Psoas muscle (tissue), 8 donors: ENCODE results near the gene TBL1XR1. TPM values are rescaled to one million over a fixed set of nuclear protein-coding genes. Genes with fewer than 3 reads are reported as not detected.

Experiments
- ATAC-seq, 4 donors: fragments of 200-7000 bp; cut with Tn5 transposase; one replicate each; pipeline ENCODE4 v1.9.1; 2020; ENCODE audit warnings: moderate library complexity in 3 of 4, mild to moderate bottlenecking in 2 of 4
- DNase-seq, 2 donors: peaks; one replicate each; pipeline ENCODE4 v3.0.0-alpha.2; 2020
- H3K27ac ChIP-seq: fragments of 200-600 bp; one replicate; pipeline ENCODE4 v1.8.0; 2022
- H3K27me3 ChIP-seq, 3 donors: fragments of 200-600 bp in 1 of 3; one replicate each; pipeline versions ENCODE4 v1.6.1 to v1.8.0; 2013 to 2022; ENCODE audit warnings: low read length in 2 of 3, mild to moderate bottlenecking in 2 of 3, moderate library complexity in 1 of 3; ENCODE audit not compliant: insufficient read depth in 3 of 3
- H3K36me3 ChIP-seq, 2 donors: fragments of 200-600 bp in 1 of 2; one replicate each; pipeline versions ENCODE4 v1.6.1 to v1.8.0; 2013 to 2022; ENCODE audit warnings: low read depth in 1 of 2, mild to moderate bottlenecking in 1 of 2, moderate library complexity in 1 of 2; ENCODE audit not compliant: insufficient read depth in 1 of 2
- H3K4me1 ChIP-seq: fragments of 200-600 bp; one replicate; pipeline ENCODE4 v1.8.0; 2022
- H3K4me3 ChIP-seq: fragments of 200-600 bp; one replicate; pipeline ENCODE4 v1.8.0; 2022; ENCODE audit warnings: mild to moderate bottlenecking
- H3K9me3 ChIP-seq: fragments of 200-600 bp; one replicate; pipeline ENCODE4 v1.8.0; 2022
- WGBS, 3 donors: extraction: QIAGEN DNeasy Blood & Tissue Kit; methylation state at CpG; one replicate each; pipeline versions ENCODE4 v1.1.6 to v1.1.7; 2013; 5-methylcytosine and 5-hydroxymethylcytosine counted together
- intact Hi-C, 2 donors: fragments of 100-400 bp; cut with DNase I; formaldehyde crosslinking; loops; one replicate each; pipeline versions ENCODE4 v1.11.0 to v1.14.2; 2022
- long read RNA-seq, 2 donors: library from polyadenylated mRNA; unstranded; transcript quantifications; one replicate each; pipeline ENCODE4 v2.0.0, GENCODE V29; 2021
- polyA plus RNA-seq, 3 donors: library from polyadenylated mRNA; stranded (reverse); fragments of 200-250 nt; gene quantifications; one replicate each; pipeline ENCODE4 v1.2.3, GENCODE V29; 2013
- total RNA-seq, 4 donors: library from RNA; stranded (reverse); fragmentation: NEBNext Ultra II Directional in 2 of 4; extraction: Animal tissue kit (Norgen Biotek cat#: 25700) in 2 of 4; gene quantifications; one replicate each; pipeline versions ENCODE4 v1.2.1 to v1.2.4, GENCODE V29; 2021 to 2023
- TF ChIP-seq, protein P1 (sequence below): fragments of 200-600 bp; IDR thresholded peaks from one replicate; pipeline ENCODE4 v1.8.0; 2022; ENCODE audit warnings: antibody characterized with exemption
- donor health status: healthy with polysubstance abuse.
- donor health status: DM: no; HTN: no; CAD: no; lungs with moderate emphysema.
- donor health status: Bipolar disorder and iron deficiency.
- donor health status: healthy.
- donor health status: DM: yes; HTN: yes; CAD: no.
- donor health status: DM: no; HTN: no; CAD: no.
- donor health status: DM: no; HTN: no; CAD: no.
- donor health status: DM: yes; HTN: yes; CAD: no.

Gene TBL1XR1
- total RNA-seq = 10 to 100 TPM; 58.6 to 97.4 (median 69.4) TPM
- polyA plus RNA-seq = 10 to 100 TPM in 2 of 3 donors, 1 to 10 TPM in 1; 7.3 to 15.7 (median 11.5) TPM
- long read RNA-seq, donor 1, full-length matches to known transcripts = 11 of 29 reads
- long read RNA-seq, donor 1, partial matches to known transcripts = 3 of 29 reads
- long read RNA-seq, donor 1, other reads (novel, unspliced or antisense) = 15 of 29 reads
- long read RNA-seq, donor 2, full-length matches to known transcripts = 5 of 19 reads
- long read RNA-seq, donor 2, partial matches to known transcripts = 3 of 19 reads
- long read RNA-seq, donor 2, other reads (novel, unspliced or antisense) = 11 of 19 reads

GRCh38 chr3:177197041-177197726 lies at the start of gene TBL1XR1:
TBL1XR1 (minus strand) TSS chr3:177197482; CDS start chr3:177064977, 132,505 bp downstream.
- peak within 1 kb of the TSS; percentile 89 for H3K4me3 ChIP-seq
- TF ChIP-seq, protein P1, sequence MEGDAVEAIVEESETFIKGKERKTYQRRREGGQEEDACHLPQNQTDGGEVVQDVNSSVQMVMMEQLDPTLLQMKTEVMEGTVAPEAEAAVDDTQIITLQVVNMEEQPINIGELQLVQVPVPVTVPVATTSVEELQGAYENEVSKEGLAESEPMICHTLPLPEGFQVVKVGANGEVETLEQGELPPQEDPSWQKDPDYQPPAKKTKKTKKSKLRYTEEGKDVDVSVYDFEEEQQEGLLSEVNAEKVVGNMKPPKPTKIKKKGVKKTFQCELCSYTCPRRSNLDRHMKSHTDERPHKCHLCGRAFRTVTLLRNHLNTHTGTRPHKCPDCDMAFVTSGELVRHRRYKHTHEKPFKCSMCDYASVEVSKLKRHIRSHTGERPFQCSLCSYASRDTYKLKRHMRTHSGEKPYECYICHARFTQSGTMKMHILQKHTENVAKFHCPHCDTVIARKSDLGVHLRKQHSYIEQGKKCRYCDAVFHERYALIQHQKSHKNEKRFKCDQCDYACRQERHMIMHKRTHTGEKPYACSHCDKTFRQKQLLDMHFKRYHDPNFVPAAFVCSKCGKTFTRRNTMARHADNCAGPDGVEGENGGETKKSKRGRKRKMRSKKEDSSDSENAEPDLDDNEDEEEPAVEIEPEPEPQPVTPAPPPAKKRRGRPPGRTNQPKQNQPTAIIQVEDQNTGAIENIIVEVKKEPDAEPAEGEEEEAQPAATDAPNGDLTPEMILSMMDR = no peak
- DNase-seq (peak; percentile 91 to 96), ATAC-seq (peak; percentile 87 to 90 (median 88))
- H3K4me1 ChIP-seq = peaks cover 19% of the 10 kb centered on the region
- peak within 1 kb of the TSS; percentile 97 for H3K27ac ChIP-seq
- no peaks in the 10 kb centered on the region for H3K36me3 ChIP-seq
- 1 to 4% (median 2%) methylated on average over 24 to 88 of the region's 93 CpGs for WGBS, 3 donors
- no peaks in the 10 kb centered on the region for H3K27me3 ChIP-seq
- intact Hi-C loops = loop anchor here (1.0 to 10.0 kb wide), 7 partner anchors 95 to 578 kb away; no protein-coding TSS in a partner anchor
- no peaks in the 10 kb centered on the region for H3K9me3 ChIP-seq

GRCh38 chr3:177245250-177245649 lies 48.0 kb upstream of the TBL1XR1 start:
- intact Hi-C loops = no loop called here
- TF ChIP-seq, protein P1 = no peak
- WGBS, 3 donors = 94 to 97% (median 94%) methylated on average over 6 of the region's 6 CpGs

GRCh38 chr3:177244606-177245005 lies 47.3 kb upstream of the TBL1XR1 start:
- Histone ChIP-seq H3K36me3 (no peaks in the 10 kb centered on the region), H3K4me1 (no peaks in the 10 kb centered on the region), H3K27ac (no peak overlapping the region), H3K4me3 (no peak overlapping the region), H3K27me3 (no peaks in the 10 kb centered on the region), H3K9me3 (no peaks in the 10 kb centered on the region)
- WGBS, 3 donors = 95 to 98% (median 96%) methylated on average over 3 of the region's 3 CpGs
- TF ChIP-seq, protein P1 = no peak
- DNase-seq (no peak), ATAC-seq (no peak)
- intact Hi-C loops = no loop called here

More at GRCh38 chr3:177245250-177245649, 48.0 kb upstream of the TBL1XR1 start:
- DNase-seq (no peak), ATAC-seq (no peak)
- no peaks in the 10 kb centered on the region for H3K9me3 ChIP-seq
- H3K27me3 ChIP-seq = no peaks in the 10 kb centered on the region
- H3K4me1 ChIP-seq = no peaks in the 10 kb centered on the region
- H3K4me3 ChIP-seq = no peak overlapping the region
- no peak overlapping the region for H3K27ac ChIP-seq
- H3K36me3 ChIP-seq = no peaks in the 10 kb centered on the region

- ATAC-seq (no peak), DNase-seq (no peak)
- H3K9me3 ChIP-seq = no peaks in the 10 kb centered on the region
- 86 to 92% (median 91%) methylated on average over 2 of the region's 2 CpGs for WGBS, 3 donors
- H3K4me3 ChIP-seq = no peak overlapping the region
- no peaks in the 10 kb centered on the region for H3K27me3 ChIP-seq
- no peaks in the 10 kb centered on the region for H3K4me1 ChIP-seq
- no peaks in the 10 kb centered on the region for H3K36me3 ChIP-seq
- intact Hi-C loops = no loop called here
- H3K27ac ChIP-seq = no peak overlapping the region
- TF ChIP-seq, protein P1 = no peak
Observed at GRCh38 chr3:177238686-177239216, 41.5 kb upstream of the TBL1XR1 start.
